Parathyroid adenoma (tissue), 2 donors: Measurements from ENCODE around the gene ENOX1.

Experiments
- H2AFZ ChIP-seq: fragments of 300-600 bp; sonication (generic); one replicate; pipeline ENCODE4 v1.7.0; 2017; ENCODE audit warnings: antibody characterized with exemption, mild to moderate bottlenecking
- H3K27ac ChIP-seq: fragments of 300-600 bp; sonication (generic); one replicate; pipeline ENCODE4 v1.7.0; 2017
- H3K27me3 ChIP-seq: fragments of 300-600 bp; sonication (generic); one replicate; pipeline ENCODE4 v1.7.0; 2017; ENCODE audit warnings: low read length; ENCODE audit not compliant: control insufficient read depth, insufficient read depth
- H3K36me3 ChIP-seq: fragments of 300-600 bp; sonication (generic); one replicate; pipeline ENCODE4 v1.7.0; 2017; ENCODE audit warnings: low read length; ENCODE audit not compliant: control insufficient read depth, insufficient read depth
- H3K4me1 ChIP-seq: fragments of 300-600 bp; sonication (generic); one replicate; pipeline ENCODE4 v1.7.0; 2017; ENCODE audit warnings: control low read depth
- H3K4me2 ChIP-seq: fragments of 300-600 bp; sonication (generic); one replicate; pipeline ENCODE4 v1.7.0; 2017; ENCODE audit warnings: low read length
- H3K4me3 ChIP-seq: fragments of 300-600 bp; sonication (generic); one replicate; pipeline ENCODE4 v1.7.0; 2017; ENCODE audit warnings: low read depth, low read length
- H3K79me2 ChIP-seq: fragments of 300-600 bp; sonication (generic); one replicate; pipeline ENCODE4 v1.7.0; 2017; ENCODE audit warnings: control low read depth
- H3K9ac ChIP-seq: fragments of 300-600 bp; sonication (generic); one replicate; pipeline ENCODE4 v1.7.0; 2017; ENCODE audit warnings: mild to moderate bottlenecking
- H3K9me3 ChIP-seq: fragments of 300-600 bp; sonication (generic); one replicate; pipeline ENCODE4 v1.7.0; 2017; ENCODE audit warnings: low read length; ENCODE audit not compliant: control insufficient read depth
- TF ChIP-seq, protein P1 (sequence below): fragments of 300-600 bp; sonication (generic); IDR thresholded peaks from one replicate; pipeline ENCODE4 v1.7.0; 2017; ENCODE audit warnings: antibody characterized with exemption, mild to moderate bottlenecking
- donor health status: primary hyperparathyroidism.

The ENOX1 gene

DNA sequence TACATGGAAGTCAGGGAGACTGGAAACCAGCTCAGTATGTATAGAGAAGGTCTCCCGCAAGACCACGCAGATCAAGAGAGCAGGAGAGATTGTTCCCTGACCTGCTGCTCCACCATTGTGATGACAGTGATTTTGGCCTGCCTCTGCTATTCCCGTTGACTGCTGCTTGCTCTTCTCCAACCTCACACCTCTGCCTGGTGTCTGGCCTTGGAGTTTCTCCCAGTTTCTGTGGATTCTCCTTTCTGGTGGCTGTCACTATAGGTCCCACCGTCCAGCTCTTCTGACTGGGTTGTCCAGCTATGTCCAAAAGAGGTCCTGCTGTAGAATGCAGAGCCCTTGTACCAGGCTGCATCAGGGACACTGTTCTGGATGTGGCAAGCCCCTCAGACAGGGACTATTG is 591.7 kb downstream of the ENOX1 start:
- TF ChIP-seq, protein P1, sequence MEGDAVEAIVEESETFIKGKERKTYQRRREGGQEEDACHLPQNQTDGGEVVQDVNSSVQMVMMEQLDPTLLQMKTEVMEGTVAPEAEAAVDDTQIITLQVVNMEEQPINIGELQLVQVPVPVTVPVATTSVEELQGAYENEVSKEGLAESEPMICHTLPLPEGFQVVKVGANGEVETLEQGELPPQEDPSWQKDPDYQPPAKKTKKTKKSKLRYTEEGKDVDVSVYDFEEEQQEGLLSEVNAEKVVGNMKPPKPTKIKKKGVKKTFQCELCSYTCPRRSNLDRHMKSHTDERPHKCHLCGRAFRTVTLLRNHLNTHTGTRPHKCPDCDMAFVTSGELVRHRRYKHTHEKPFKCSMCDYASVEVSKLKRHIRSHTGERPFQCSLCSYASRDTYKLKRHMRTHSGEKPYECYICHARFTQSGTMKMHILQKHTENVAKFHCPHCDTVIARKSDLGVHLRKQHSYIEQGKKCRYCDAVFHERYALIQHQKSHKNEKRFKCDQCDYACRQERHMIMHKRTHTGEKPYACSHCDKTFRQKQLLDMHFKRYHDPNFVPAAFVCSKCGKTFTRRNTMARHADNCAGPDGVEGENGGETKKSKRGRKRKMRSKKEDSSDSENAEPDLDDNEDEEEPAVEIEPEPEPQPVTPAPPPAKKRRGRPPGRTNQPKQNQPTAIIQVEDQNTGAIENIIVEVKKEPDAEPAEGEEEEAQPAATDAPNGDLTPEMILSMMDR, result no peak
- no peak overlapping the region for H2AFZ ChIP-seq
- no peak overlapping the region for H3K27ac ChIP-seq
- no peaks in the 10 kb centered on the region for H3K79me2 ChIP-seq
- no peaks in the 10 kb centered on the region for H3K9me3 ChIP-seq
- H3K36me3 ChIP-seq, result no peaks in the 10 kb centered on the region
- H3K9ac ChIP-seq, result no peak overlapping the region
- no peak overlapping the region for H3K4me3 ChIP-seq
- no peak overlapping the region for H3K4me2 ChIP-seq
- no peaks in the 10 kb centered on the region for H3K4me1 ChIP-seq
- H3K27me3 ChIP-seq, result peaks cover 3% of the 10 kb centered on the region

DNA sequence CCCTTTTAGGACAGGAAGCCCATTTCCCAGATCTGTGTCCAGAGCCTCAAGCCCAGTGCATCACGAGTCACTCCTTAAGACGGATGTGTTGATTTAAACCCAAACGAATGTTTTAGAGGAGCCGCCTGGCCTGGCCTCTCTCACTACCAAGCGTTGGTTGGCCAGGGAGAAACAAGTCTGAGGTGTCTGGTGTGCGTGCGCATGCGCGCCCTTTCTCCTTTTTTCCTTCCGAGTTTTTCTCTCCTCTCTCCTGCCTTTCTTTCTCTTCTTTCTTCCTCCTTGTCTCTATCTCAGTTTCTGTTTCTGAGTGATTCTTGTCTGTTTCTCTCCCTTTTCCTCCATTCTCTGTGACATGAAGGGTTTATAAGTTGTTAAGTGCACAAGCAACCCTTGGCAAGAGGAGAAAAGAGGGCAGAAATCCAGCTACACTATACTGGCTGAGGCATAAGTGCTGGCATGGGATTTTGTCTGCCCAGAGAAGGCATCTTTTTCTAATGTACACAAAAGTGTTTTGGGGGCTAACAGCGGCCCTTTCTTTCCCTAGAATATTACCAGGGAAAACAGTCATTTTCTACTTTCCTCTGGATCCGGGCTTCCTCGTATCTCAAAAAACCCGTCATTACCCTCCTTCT is 592.9 kb downstream of the ENOX1 start:
- Histone ChIP-seq H3K79me2 (no peaks in the 10 kb centered on the region), H3K9me3 (no peaks in the 10 kb centered on the region), H3K4me1 (no peaks in the 10 kb centered on the region), H3K4me2 (no peak overlapping the region), H3K36me3 (no peaks in the 10 kb centered on the region), H3K27ac (no peak overlapping the region), H2AFZ (no peak overlapping the region), H3K9ac (no peak overlapping the region), H3K27me3 (peaks cover 3% of the 10 kb centered on the region), H3K4me3 (no peak overlapping the region)
- TF ChIP-seq, protein P1, result no peak

DNA sequence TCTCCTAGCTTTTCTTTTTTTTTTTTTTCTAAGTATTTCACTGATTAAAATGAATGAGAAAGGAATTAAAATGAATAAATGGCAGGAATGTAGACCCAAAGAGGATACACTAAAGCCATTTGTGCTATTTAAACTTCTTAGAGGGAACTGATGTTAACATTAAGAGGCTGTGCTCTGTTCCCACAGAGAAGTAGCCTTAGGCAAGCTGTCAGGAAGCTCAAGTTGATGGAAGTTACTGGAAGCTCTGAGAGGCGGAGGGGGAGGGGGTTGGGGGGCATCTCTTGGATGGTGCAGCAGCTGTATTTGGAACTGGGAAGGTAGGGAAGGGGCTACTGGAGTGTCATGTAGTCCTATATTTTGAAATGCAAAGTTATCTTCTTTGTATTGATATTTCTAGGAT is 595.2 kb downstream of the ENOX1 start:
- H3K4me3 ChIP-seq, result no peak overlapping the region

DNA sequence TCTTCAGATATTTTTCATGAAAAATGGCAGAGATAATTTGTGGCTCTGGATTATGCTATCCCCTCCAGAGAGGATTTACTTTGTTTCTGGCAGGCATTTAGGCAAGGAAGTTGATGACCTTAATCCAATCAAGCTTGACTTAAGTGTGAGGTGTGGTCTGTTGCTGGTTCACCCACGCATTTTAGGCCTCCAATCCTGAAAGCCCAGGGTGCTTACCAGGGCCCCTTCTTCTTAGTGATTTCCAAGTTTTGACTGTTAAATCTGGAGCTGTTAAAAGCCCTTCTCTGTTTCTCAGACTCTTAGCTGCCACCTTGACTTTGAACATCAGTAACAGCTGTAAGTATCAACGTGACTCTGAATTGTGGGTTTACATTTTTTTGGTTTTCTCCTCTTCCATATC is 601.5 kb downstream of the ENOX1 start:
- Histone ChIP-seq H3K9me3 (no peaks in the 10 kb centered on the region), H3K9ac (no peak overlapping the region), H3K4me1 (no peaks in the 10 kb centered on the region), H3K4me3 (no peak overlapping the region), H3K27me3 (no peaks in the 10 kb centered on the region), H3K36me3 (no peaks in the 10 kb centered on the region), H3K4me2 (no peak overlapping the region), H3K79me2 (no peaks in the 10 kb centered on the region), H3K27ac (no peak overlapping the region), H2AFZ (no peak overlapping the region)
- TF ChIP-seq, protein P1, result no peak

More for the DNA sequence above, 595.2 kb downstream of the ENOX1 start:
- H3K9me3 ChIP-seq, result no peaks in the 10 kb centered on the region
- no peaks in the 10 kb centered on the region for H3K4me1 ChIP-seq
- H2AFZ ChIP-seq, result no peak overlapping the region
- H3K4me2 ChIP-seq, result no peak overlapping the region
- H3K27ac ChIP-seq, result no peak overlapping the region
- no peaks in the 10 kb centered on the region for H3K27me3 ChIP-seq
- no peak overlapping the region for H3K9ac ChIP-seq
- no peaks in the 10 kb centered on the region for H3K79me2 ChIP-seq
- TF ChIP-seq, protein P1, result no peak
- H3K36me3 ChIP-seq, result no peaks in the 10 kb centered on the region

DNA sequence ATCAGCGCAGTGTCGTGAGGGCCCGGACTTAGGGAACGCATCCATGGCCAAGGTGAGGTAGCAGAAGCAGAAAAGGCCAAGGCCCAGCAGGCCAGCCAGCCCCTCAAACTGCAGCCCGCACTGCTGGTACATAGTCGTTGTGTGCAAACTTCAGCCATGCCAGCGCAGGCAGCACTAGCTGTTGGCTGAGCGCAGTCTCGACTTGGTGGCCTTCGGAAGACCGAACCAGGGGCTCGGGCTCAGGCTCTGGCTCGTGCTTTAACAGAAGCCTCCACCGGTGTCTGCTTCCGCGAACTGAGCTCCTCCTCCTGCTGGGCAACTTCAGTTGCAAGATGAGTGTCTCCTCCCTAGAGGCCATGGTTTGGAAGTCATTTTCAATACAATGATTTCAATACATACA is 605.9 kb downstream of the ENOX1 start:
- Histone ChIP-seq H3K79me2 (no peaks in the 10 kb centered on the region), H3K4me1 (no peaks in the 10 kb centered on the region), H3K4me3 (no peak overlapping the region), H3K4me2 (no peak overlapping the region), H3K9me3 (no peaks in the 10 kb centered on the region), H3K36me3 (no peaks in the 10 kb centered on the region), H3K9ac (no peak overlapping the region), H2AFZ (no peak overlapping the region), H3K27ac (no peak overlapping the region), H3K27me3 (no peaks in the 10 kb centered on the region)
- TF ChIP-seq, protein P1, result no peak
